Astrocyte of the hippocampus (primary cell): Measurements from ENCODE around the gene UNC45B.
"Not testable (repeated sequence)": the region's sequence is repeated elsewhere in the genome, so short reads cannot be mapped to it uniquely, and the experiment has no call there.

Source experiments
- DNase-seq: peaks from one replicate; pipeline ENCODE4 v3.0.0; 2011; ENCODE audit warnings: low read depth, low spot score

Gene UNC45B

GRCh38 chr17:35170968-35171771 is 23.6 kb downstream of the UNC45B start:
- peak; percentile 11 for DNase-seq

GRCh38 chr17:35171834-35172233 is 24.2 kb downstream of the UNC45B start:
- DNase-seq = no peak

GRCh38 chr17:35172321-35172720 is 24.7 kb downstream of the UNC45B start:
- not testable (repeated sequence) for DNase-seq

GRCh38 chr17:35174835-35175334 is 27.3 kb downstream of the UNC45B start:
- no peak for DNase-seq

- no peak for DNase-seq
These were observed 28.2 kb downstream of the UNC45B start for GRCh38 chr17:35175638-35176415.

GRCh38 chr17:35176897-35177296 is 29.3 kb downstream of the UNC45B start:
- DNase-seq = no peak

- DNase-seq = not testable (repeated sequence)
These were observed 31.8 kb downstream of the UNC45B start for GRCh38 chr17:35179379-35179778.

GRCh38 chr17:35183332-35183731 is 35.7 kb downstream of the UNC45B start:
- DNase-seq = no peak

GRCh38 chr17:35184274-35184673 is 36.7 kb downstream of the UNC45B start:
- DNase-seq = no peak

GRCh38 chr17:35185849-35186248 is 38.2 kb downstream of the UNC45B start:
- DNase-seq = no peak

- no peak for DNase-seq
These were observed 39.9 kb downstream of the UNC45B start for GRCh38 chr17:35187481-35187880.

GRCh38 chr17:35188111-35188510 is 40.5 kb downstream of the UNC45B start:
- no peak for DNase-seq

GRCh38 chr17:35189291-35189690 is 41.7 kb downstream of the UNC45B start:
- DNase-seq = no peak

GRCh38 chr17:35191001-35191695 is 43.5 kb downstream of the UNC45B start:
- DNase-seq = no peak

- DNase-seq = no peak
These were observed 45.1 kb downstream of the UNC45B start for GRCh38 chr17:35192708-35193107.

GRCh38 chr17:35194001-35194400 is 46.4 kb downstream of the UNC45B start, which contains the start of gene SLC35G3:
SLC35G3 (minus strand) TSS chr17:35194393; CDS start chr17:35194307, 86 bp downstream.
- not testable (repeated sequence) for DNase-seq

GRCh38 chr17:35195062-35195461 is 47.4 kb downstream of the UNC45B start:
- DNase-seq = not testable (repeated sequence)

GRCh38 chr17:35202582-35202981 is 55.0 kb downstream of the UNC45B start:
- not testable (repeated sequence) for DNase-seq

GRCh38 chr17:35210741-35211140 is 63.1 kb downstream of the UNC45B start:
- DNase-seq = no peak

GRCh38 chr17:35212668-35213067 is 65.1 kb downstream of the UNC45B start:
- no peak for DNase-seq

- no peak for DNase-seq
These were observed 65.9 kb downstream of the UNC45B start for GRCh38 chr17:35213412-35213940.

- no peak for DNase-seq
These were observed 66.6 kb downstream of the UNC45B start for GRCh38 chr17:35214192-35214591.
